Tibial nerve (tissue), 4 donors: ENCODE measurements around the gene LRRC41. TPM values are rescaled to one million over a fixed set of nuclear protein-coding genes. Genes with fewer than 3 reads are reported as not detected.

Experiments used
- DNase-seq, 2 donors: peaks; one replicate each; pipeline ENCODE4 v3.0.0-alpha.2; 2019; ENCODE audit warnings: low spot score in 2 of 2
- H3K27ac ChIP-seq, 4 donors: fragments of 200-600 bp; sonication (generic) in 3 of 4; one replicate each; pipeline ENCODE4 v1.5.1; 2017 to 2019; ENCODE audit warnings: mild to moderate bottlenecking in 1 of 4
- H3K27me3 ChIP-seq, 2 donors: fragments of 200-600 bp; sonication (generic) in 1 of 2; one replicate each; pipeline versions ENCODE4 v1.5.1 to v1.6.0; 2017 to 2019
- H3K36me3 ChIP-seq, 3 donors: fragments of 200-600 bp; sonication (generic); one replicate each; pipeline ENCODE4 v1.5.1; 2018 to 2019
- H3K4me1 ChIP-seq, 4 donors: fragments of 200-600 bp; sonication (generic) in 3 of 4; one replicate each; pipeline ENCODE4 v1.5.1; 2017 to 2019
- H3K4me3 ChIP-seq, 4 donors: fragments of 200-600 bp; sonication (generic) in 3 of 4; one replicate each; pipeline ENCODE4 v1.5.1; 2017 to 2019; ENCODE audit warnings: mild to moderate bottlenecking in 1 of 4, moderate library complexity in 1 of 4
- H3K9me3 ChIP-seq, 4 donors: fragments of 200-600 bp; sonication (generic) in 3 of 4; one replicate each; pipeline ENCODE4 v1.5.1; 2017 to 2019
- EP300 ChIP-seq, 2 donors: sonication (generic); formaldehyde crosslinking; IDR thresholded peaks; one replicate each; pipeline ENCODE4 v1.6.1; 2017; ENCODE audit warnings: antibody characterized with exemption in 2 of 2, mild to moderate bottlenecking in 1 of 2
- POLR2A ChIP-seq, 2 donors: fragments of 450-650 bp; IDR thresholded peaks; one replicate each; pipeline ENCODE4 v1.6.1; 2017; ENCODE audit warnings: antibody characterized with exemption in 2 of 2, mild to moderate bottlenecking in 2 of 2, moderate library complexity in 2 of 2
- WGBS, 2 donors: methylation state at CpG; one replicate each; pipeline ENCODE4 v1.1.5; 2018; 5-methylcytosine and 5-hydroxymethylcytosine counted together
- total RNA-seq, 4 donors: library from RNA; depleted of rRNA; stranded (reverse); fragments of >200 nt; gene quantifications; one replicate each; pipeline ENCODE4 v1.1.0, GENCODE V29; 2016
- TF ChIP-seq, protein P1 (sequence below), 5 experiments: fragments of 200-600 bp in 3 of 5; fragments of 450-650 bp in 2 of 5; sonication (generic) in 3 of 5; IDR thresholded peaks; one replicate each; pipeline ENCODE4 v1.5.1; 2016 to 2019; ENCODE audit warnings: antibody characterized with exemption in 5 of 5, mild to moderate bottlenecking in 3 of 5, moderate library complexity in 2 of 5

The LRRC41 gene
- total RNA-seq, 4 donors from 2014 or later = 80.4 to 83.9 (median 83.2) TPM

DNA sequence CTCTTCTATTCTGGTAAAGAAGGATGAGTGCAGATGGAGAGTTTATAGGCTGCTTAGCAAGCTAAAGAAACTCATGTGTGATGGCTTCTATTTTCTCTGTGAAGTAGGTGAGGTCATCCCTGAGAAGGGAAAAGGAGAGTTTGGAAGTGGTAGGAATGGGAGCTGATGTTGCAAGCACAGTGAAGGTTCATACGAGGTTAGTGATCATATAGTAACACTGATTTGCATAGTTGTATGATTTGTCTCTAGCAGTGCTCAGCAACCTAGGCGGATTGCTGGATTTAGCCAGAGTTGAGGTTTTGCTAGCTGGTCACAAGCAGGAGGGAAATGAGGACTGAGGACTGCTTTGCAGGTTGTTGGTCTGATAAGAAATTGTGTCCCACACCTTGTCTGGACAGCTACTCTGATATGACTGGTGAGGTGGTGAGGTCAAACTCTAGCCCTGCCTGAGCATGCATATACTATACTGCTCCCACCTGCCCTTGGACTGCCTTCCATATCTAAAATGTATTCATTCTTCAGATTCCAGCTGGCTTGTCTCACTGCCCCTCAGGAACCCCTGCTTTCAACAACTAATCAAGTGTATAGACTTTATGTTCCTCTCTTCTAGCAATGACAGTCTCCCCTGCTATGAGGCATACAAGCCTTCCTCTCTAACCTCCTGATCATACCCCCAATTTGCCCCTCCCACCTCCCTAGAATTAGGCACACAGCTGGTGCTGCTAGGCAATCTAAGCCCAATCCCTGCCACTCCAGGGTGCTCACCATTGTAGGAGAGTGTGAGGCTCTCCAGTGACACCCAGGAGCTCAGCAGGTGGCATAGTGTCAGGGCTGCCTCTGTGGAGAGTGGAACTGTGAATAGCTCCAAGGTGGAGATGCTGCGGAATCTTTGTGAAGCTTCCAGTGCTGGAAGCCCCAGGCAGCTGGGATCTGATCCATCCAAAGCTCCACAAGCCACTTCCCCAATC, 18.5 kb downstream of the LRRC41 start:
- H3K27me3 ChIP-seq = no peaks in the 10 kb centered on the region
- TF ChIP-seq POLR2A (IDR thresholded peaks at IDR 0.05) (no peak), EP300 (IDR thresholded peaks at IDR 0.05) (no peak)
- TF ChIP-seq, protein P1, sequence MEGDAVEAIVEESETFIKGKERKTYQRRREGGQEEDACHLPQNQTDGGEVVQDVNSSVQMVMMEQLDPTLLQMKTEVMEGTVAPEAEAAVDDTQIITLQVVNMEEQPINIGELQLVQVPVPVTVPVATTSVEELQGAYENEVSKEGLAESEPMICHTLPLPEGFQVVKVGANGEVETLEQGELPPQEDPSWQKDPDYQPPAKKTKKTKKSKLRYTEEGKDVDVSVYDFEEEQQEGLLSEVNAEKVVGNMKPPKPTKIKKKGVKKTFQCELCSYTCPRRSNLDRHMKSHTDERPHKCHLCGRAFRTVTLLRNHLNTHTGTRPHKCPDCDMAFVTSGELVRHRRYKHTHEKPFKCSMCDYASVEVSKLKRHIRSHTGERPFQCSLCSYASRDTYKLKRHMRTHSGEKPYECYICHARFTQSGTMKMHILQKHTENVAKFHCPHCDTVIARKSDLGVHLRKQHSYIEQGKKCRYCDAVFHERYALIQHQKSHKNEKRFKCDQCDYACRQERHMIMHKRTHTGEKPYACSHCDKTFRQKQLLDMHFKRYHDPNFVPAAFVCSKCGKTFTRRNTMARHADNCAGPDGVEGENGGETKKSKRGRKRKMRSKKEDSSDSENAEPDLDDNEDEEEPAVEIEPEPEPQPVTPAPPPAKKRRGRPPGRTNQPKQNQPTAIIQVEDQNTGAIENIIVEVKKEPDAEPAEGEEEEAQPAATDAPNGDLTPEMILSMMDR (IDR thresholded peaks at IDR 0.05) = no peak
- H3K36me3 ChIP-seq = peaks cover 0 to 96% (median 14%) of the 10 kb centered on the region in 3 donors
- no peak overlapping the region for H3K4me3 ChIP-seq
- no peak for DNase-seq
- H3K4me1 ChIP-seq = no peaks in the 10 kb centered on the region
- no peaks in the 10 kb centered on the region for H3K9me3 ChIP-seq
- no peak overlapping the region for H3K27ac ChIP-seq
- 85 to 93% methylated on average over 3 of the region's 3 CpGs for WGBS, 2 donors

DNA sequence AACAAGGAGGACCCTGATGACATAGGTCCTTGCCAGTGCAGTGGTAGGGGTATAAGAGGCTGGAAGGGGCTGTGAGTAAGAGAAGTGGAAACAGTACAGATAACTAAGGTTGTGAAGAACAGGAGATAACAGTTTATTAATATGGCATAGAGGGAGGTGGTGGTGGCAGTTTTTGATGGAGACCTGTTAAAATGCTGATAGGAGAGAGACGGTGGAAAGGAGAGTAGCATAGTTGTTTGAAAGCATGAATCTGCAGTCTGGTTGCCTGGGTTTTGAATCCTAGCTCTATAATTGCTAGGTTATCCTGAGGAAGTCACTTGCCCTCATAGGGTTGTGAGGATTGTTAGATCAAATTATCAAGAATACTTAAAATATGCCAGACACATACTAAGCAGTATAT, 19.4 kb downstream of the LRRC41 start:
- H3K36me3 ChIP-seq = peaks cover 0 to 96% (median 14%) of the 10 kb centered on the region in 3 donors
- H3K4me1 ChIP-seq = no peaks in the 10 kb centered on the region
- H3K27ac ChIP-seq = no peak overlapping the region
- no peak overlapping the region for H3K4me3 ChIP-seq
- H3K27me3 ChIP-seq = no peaks in the 10 kb centered on the region
- no peak for TF ChIP-seq POLR2A (IDR thresholded peaks at IDR 0.05)
- no peak for TF ChIP-seq EP300 (IDR thresholded peaks at IDR 0.05)
- TF ChIP-seq, protein P1 (IDR thresholded peaks at IDR 0.05) = no peak
- no peak for DNase-seq
- 89 to 100% methylated on average over 1 of the region's 1 CpG for WGBS, 2 donors
- H3K9me3 ChIP-seq = no peaks in the 10 kb centered on the region

DNA sequence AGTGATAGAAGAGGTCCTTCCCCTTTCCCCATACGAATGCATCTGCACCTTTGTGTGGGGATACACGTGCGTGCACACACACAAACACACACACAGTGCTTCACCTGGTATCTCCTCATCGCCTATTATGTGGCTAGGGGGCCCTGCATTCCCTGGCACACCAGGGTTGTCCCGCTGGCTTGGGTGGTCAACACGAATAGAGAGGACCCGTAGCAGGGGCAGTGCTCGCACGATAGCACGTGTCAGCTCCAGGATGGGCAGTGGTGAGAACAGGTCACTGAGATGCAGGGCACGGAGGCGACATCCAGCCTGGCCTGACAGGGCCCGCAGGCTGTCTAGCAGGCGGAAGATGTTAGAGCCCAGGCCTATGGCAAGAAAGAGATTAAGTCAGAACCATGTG, 22.4 kb downstream of the LRRC41 start:
- 94 to 96% methylated on average over 14 of the region's 14 CpGs for WGBS, 2 donors
- H3K4me1 ChIP-seq = no peaks in the 10 kb centered on the region
- TF ChIP-seq EP300 (IDR thresholded peaks at IDR 0.05) (no peak), POLR2A (IDR thresholded peaks at IDR 0.05) (no peak)
- TF ChIP-seq, protein P1 (IDR thresholded peaks at IDR 0.05) = no peak
- peaks cover 0 to 85% (median 17%) of the 10 kb centered on the region in 3 donors for H3K36me3 ChIP-seq
- no peak for DNase-seq
- no peak overlapping the region for H3K4me3 ChIP-seq
- H3K27ac ChIP-seq = no peak overlapping the region
- no peaks in the 10 kb centered on the region for H3K27me3 ChIP-seq
- H3K9me3 ChIP-seq = no peaks in the 10 kb centered on the region

DNA sequence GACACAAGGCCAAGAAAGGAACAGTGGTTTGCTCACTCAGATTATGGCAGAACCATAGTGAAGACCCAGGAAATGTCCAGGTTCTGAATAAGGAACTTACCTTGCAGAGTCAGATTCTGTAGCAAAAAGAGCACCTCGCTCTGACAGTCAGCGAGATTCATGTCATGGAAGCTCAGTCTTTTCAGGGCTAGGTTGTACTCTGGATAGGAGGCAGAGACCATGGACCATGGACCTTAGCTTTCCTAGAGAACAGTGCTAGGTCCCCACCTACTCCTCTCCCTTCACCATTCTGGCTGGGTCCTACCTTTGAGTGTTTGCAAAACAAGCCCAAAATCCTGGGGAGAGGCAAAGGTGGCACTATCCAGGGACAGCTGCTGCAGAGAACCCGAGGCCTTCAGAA, 23.3 kb downstream of the LRRC41 start:
- Histone ChIP-seq H3K4me3 (no peak overlapping the region), H3K4me1 (no peaks in the 10 kb centered on the region), H3K27me3 (no peaks in the 10 kb centered on the region), H3K36me3 (peaks cover 0 to 76% (median 14%) of the 10 kb centered on the region in 3 donors), H3K9me3 (no peaks in the 10 kb centered on the region), H3K27ac (no peak overlapping the region)
- TF ChIP-seq, protein P1 (IDR thresholded peaks at IDR 0.05) = no peak
- TF ChIP-seq EP300 (IDR thresholded peaks at IDR 0.05) (no peak), POLR2A (IDR thresholded peaks at IDR 0.05) (no peak)
- 97% methylated on average over 3 of the region's 3 CpGs for WGBS, 2 donors
- DNase-seq = no peak

DNA sequence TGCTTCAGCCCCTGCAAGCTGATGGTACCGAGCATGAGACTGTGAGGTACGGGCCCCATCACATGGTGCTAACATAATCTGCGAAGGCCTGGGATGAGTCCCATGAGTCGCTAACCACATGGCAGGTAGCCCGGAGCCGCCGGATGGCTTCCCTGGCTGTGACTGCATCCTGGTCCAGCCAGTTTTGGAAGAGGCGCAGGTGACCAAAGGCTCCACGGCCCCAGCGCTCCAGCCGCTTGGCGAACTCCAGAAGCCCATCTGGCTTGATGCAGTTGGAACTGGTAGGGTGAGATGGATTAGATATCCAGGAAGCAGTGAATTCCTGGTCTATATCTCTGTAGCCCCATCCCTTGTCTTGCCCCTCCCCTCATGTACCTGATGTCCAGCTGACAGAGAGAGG, 24.6 kb downstream of the LRRC41 start:
- no peaks in the 10 kb centered on the region for H3K9me3 ChIP-seq
- H3K27ac ChIP-seq = no peak overlapping the region
- TF ChIP-seq EP300 (IDR thresholded peaks at IDR 0.05) (no peak), POLR2A (IDR thresholded peaks at IDR 0.05) (no peak)
- TF ChIP-seq, protein P1 (IDR thresholded peaks at IDR 0.05) = no peak
- 89 to 91% methylated on average over 12 of the region's 12 CpGs for WGBS, 2 donors
- H3K27me3 ChIP-seq = no peaks in the 10 kb centered on the region
- no peak overlapping the region for H3K4me3 ChIP-seq
- H3K4me1 ChIP-seq = no peaks in the 10 kb centered on the region
- H3K36me3 ChIP-seq = peaks cover 0 to 63% (median 14%) of the 10 kb centered on the region in 3 donors
- no peak for DNase-seq
